SU-DHL-6 (cell line): ENCODE data around the gene AMZ1.
"Not testable (repeated sequence)": the region's sequence is repeated elsewhere in the genome, so short reads cannot be mapped to it uniquely, and the experiment has no call there.

ENCODE experiments used
- H2AFZ ChIP-seq: fragments of 200-600 bp; sonication (generic); 2 replicates; pipeline ENCODE4 v1.6.1; 2014; ENCODE audit warnings: low read depth, mild to moderate bottlenecking, moderate library complexity, mixed read lengths, antibody characterized with exemption, low read length; ENCODE audit not compliant: severe bottlenecking
- H3F3A ChIP-seq: fragments of 200-600 bp; shearing (Covaris generic); 2 replicates; pipeline ENCODE4 v1.6.0; 2016; ENCODE audit warnings: antibody characterized with exemption, mild to moderate bottlenecking; ENCODE audit not compliant: insufficient read depth
- H3K27ac ChIP-seq: fragments of 200-600 bp; sonication (generic); 2 replicates; pipeline ENCODE4 v1.5.1; 2016; ENCODE audit warnings: low read depth, mild to moderate bottlenecking, low read length, moderate library complexity, mixed read lengths
- H3K27me3 ChIP-seq: fragments of 200-600 bp; sonication (generic), shearing (Covaris generic); 2 replicates; pipeline ENCODE4 v1.6.0; 2014; ENCODE audit warnings: mild to moderate bottlenecking, low read length
- H3K36me3 ChIP-seq: fragments of 200-600 bp; sonication (generic); 2 replicates; pipeline ENCODE4 v1.6.1; 2014; ENCODE audit warnings: mild to moderate bottlenecking, low read length, mixed read lengths
- H3K4me2 ChIP-seq: fragments of 300-600, 200-600 bp; shearing (Covaris generic), sonication (generic); 2 replicates; pipeline ENCODE4 v1.6.0; 2014; ENCODE audit warnings: low read length, low read depth, mild to moderate bottlenecking; ENCODE audit not compliant: poor library complexity, severe bottlenecking
- H3K4me3 ChIP-seq: fragments of 200-600 bp; sonication (generic); 2 replicates; pipeline ENCODE4 v1.5.1; 2014; ENCODE audit warnings: antibody characterized with exemption, low read length, mild to moderate bottlenecking, mixed read lengths; ENCODE audit not compliant: insufficient read depth, poor library complexity, severe bottlenecking
- H3K79me2 ChIP-seq: fragments of 200-600 bp; sonication (generic); 2 replicates; pipeline ENCODE4 v1.6.1; 2014; ENCODE audit warnings: mild to moderate bottlenecking, low read length, moderate library complexity; ENCODE audit not compliant: insufficient read depth
- H3K9ac ChIP-seq: fragments of 200-600 bp; sonication (generic); 2 replicates; pipeline ENCODE4 v1.7.0; 2014; ENCODE audit warnings: mild to moderate bottlenecking, low read length
- H3K9me2 ChIP-seq: fragments of 200-600 bp; sonication (generic); replicated peaks from 2 replicates; pipeline ENCODE4 v1.6.1; 2014; ENCODE audit warnings: low read length; ENCODE audit not compliant: insufficient read depth
- H3K9me3 ChIP-seq: fragments of 200-600 bp; sonication (generic); 2 replicates; pipeline ENCODE4 v1.6.1; 2014; ENCODE audit warnings: low read length, mixed read lengths; ENCODE audit not compliant: insufficient read depth
- H4K20me1 ChIP-seq: fragments of 200-600 bp; sonication (generic); 2 replicates; pipeline ENCODE4 v1.6.1; 2014; ENCODE audit warnings: low read depth, mild to moderate bottlenecking, antibody characterized with exemption, low read length, moderate library complexity, mixed read lengths
- CTCF ChIP-seq: fragments of 200-600 bp; sonication (generic); IDR thresholded peaks from one replicate; pipeline ENCODE4 v1.5.1; 2017; ENCODE audit warnings: antibody characterized with exemption, mild to moderate bottlenecking, low read length, moderate library complexity; ENCODE audit not compliant: insufficient read depth, poor library complexity, severe bottlenecking
- EZH2phosphoT487 ChIP-seq: fragments of 200-600 bp; sonication (generic), shearing (Covaris generic); conservative IDR thresholded peaks from 2 replicates; pipeline ENCODE4 v1.6.1; 2018; ENCODE audit warnings: mild to moderate bottlenecking, antibody characterized with exemption, low read length, moderate library complexity, mixed read lengths

The AMZ1 gene

GRCh38 chr7:2724453-2725177 lies 36.6 kb downstream of the AMZ1 start:
- no peak overlapping the region for H3K4me3 ChIP-seq
- H3K9me3 ChIP-seq, result no peaks in the 10 kb centered on the region
- no peak overlapping the region for H3K27ac ChIP-seq
- H3K79me2 ChIP-seq, result no peaks in the 10 kb centered on the region
- no peaks in the 10 kb centered on the region for H3K9me2 ChIP-seq
- H3K36me3 ChIP-seq, result no peaks in the 10 kb centered on the region
- no peak overlapping the region for H2AFZ ChIP-seq
- TF ChIP-seq CTCF, result no peak
- TF ChIP-seq EZH2phosphoT487, result no peak
- no peak overlapping the region for H3K9ac ChIP-seq
- no peaks in the 10 kb centered on the region for H4K20me1 ChIP-seq
- H3F3A ChIP-seq, result no peaks in the 10 kb centered on the region
- no peak overlapping the region for H3K4me2 ChIP-seq
- no peaks in the 10 kb centered on the region for H3K27me3 ChIP-seq

- H3K4me3 ChIP-seq, result no peak overlapping the region
- H3K9me2 ChIP-seq, result no peaks in the 10 kb centered on the region
- no peak for TF ChIP-seq CTCF
- no peak for TF ChIP-seq EZH2phosphoT487
These were observed 37.4 kb downstream of the AMZ1 start for GRCh38 chr7:2725178-2726105.

GRCh38 chr7:2726316-2727018 lies 38.5 kb downstream of the AMZ1 start:
- H3K4me2 ChIP-seq, result no peak overlapping the region
- H3K9ac ChIP-seq, result no peak overlapping the region
- H3K9me2 ChIP-seq, result no peaks in the 10 kb centered on the region
- H3K27ac ChIP-seq, result no peak overlapping the region
- no peak overlapping the region for H3K4me3 ChIP-seq
- H3K36me3 ChIP-seq, result no peaks in the 10 kb centered on the region
- H2AFZ ChIP-seq, result no peak overlapping the region
- no peaks in the 10 kb centered on the region for H4K20me1 ChIP-seq
- H3F3A ChIP-seq, result no peaks in the 10 kb centered on the region
- H3K27me3 ChIP-seq, result no peaks in the 10 kb centered on the region
- no peaks in the 10 kb centered on the region for H3K79me2 ChIP-seq
- TF ChIP-seq CTCF, result no peak
- no peak for TF ChIP-seq EZH2phosphoT487
- H3K9me3 ChIP-seq, result no peaks in the 10 kb centered on the region

More at GRCh38 chr7:2725178-2726105, 37.4 kb downstream of the AMZ1 start:
- Histone ChIP-seq H3K27ac (no peak overlapping the region), H3K27me3 (no peaks in the 10 kb centered on the region), H4K20me1 (no peaks in the 10 kb centered on the region), H2AFZ (no peak overlapping the region), H3K36me3 (no peaks in the 10 kb centered on the region), H3F3A (no peaks in the 10 kb centered on the region), H3K9ac (no peak overlapping the region), H3K9me3 (no peaks in the 10 kb centered on the region), H3K79me2 (no peaks in the 10 kb centered on the region), H3K4me2 (no peak overlapping the region)

- H3K27ac ChIP-seq, H3K9ac ChIP-seq, H3K27me3 ChIP-seq, H3F3A ChIP-seq, H3K9me2 ChIP-seq, H3K4me3 ChIP-seq, H3K79me2 ChIP-seq, H3K36me3 ChIP-seq, H2AFZ ChIP-seq, H3K4me2 ChIP-seq, H4K20me1 ChIP-seq, H3K9me3 ChIP-seq: not testable (repeated sequence)
These were observed 39.2 kb downstream of the AMZ1 start for GRCh38 chr7:2727206-2727605.
